MM.1S (cell line): Measurements from ENCODE around the gene LDLR.

Experiments
- DNase-seq: peaks from one replicate; pipeline ENCODE4 v3.0.0-alpha.2; 2015
- H2AFZ ChIP-seq: fragments of 300-600 bp; sonication (generic); 2 replicates; pipeline ENCODE4 v1.6.0; 2016; ENCODE audit warnings: antibody characterized with exemption, low read length
- H3F3A ChIP-seq: fragments of 300-600 bp; sonication (generic); 2 replicates; pipeline ENCODE4 v1.6.1; 2016; ENCODE audit warnings: mild to moderate bottlenecking, antibody characterized with exemption, low read length, moderate library complexity, mixed read lengths; ENCODE audit not compliant: insufficient read depth
- H3K27ac ChIP-seq: fragments of 300-600 bp; sonication (generic); 2 replicates; pipeline ENCODE4 v1.5.1; 2016; ENCODE audit warnings: mild to moderate bottlenecking, low read length
- H3K27me3 ChIP-seq: fragments of 300-600 bp; sonication (generic); replicated peaks from 2 replicates; pipeline ENCODE4 v1.6.0; 2016; ENCODE audit warnings: low read length; ENCODE audit not compliant: insufficient read depth
- H3K36me3 ChIP-seq: fragments of 300-600 bp; sonication (generic); replicated peaks from 2 replicates; pipeline ENCODE4 v1.6.1; 2016; ENCODE audit warnings: mild to moderate bottlenecking, low read length, mixed read lengths; ENCODE audit not compliant: insufficient read depth
- H3K4me1 ChIP-seq: fragments of 300-600 bp; sonication (generic); 2 replicates; pipeline ENCODE4 v1.6.1; 2016; ENCODE audit warnings: low read length, mixed read lengths
- H3K4me2 ChIP-seq: fragments of 300-600 bp; sonication (generic); 2 replicates; pipeline ENCODE4 v1.6.0; 2016; ENCODE audit warnings: low read depth, low read length
- H3K4me3 ChIP-seq: fragments of 300-600 bp; sonication (generic); 2 replicates; pipeline ENCODE4 v1.5.1; 2016; ENCODE audit warnings: low read length, mixed read lengths
- H3K79me2 ChIP-seq: fragments of 300-600 bp; sonication (generic); 2 replicates; pipeline ENCODE4 v1.6.1; 2016; ENCODE audit warnings: mixed run types, low read length, mixed read lengths
- H3K9ac ChIP-seq: fragments of 300-600 bp; sonication (generic); 2 replicates; pipeline ENCODE4 v1.6.1; 2016; ENCODE audit warnings: low read length, mixed read lengths
- H3K9me2 ChIP-seq: fragments of 300-600 bp; sonication (generic); replicated peaks from 2 replicates; pipeline ENCODE4 v1.6.1; 2016; ENCODE audit warnings: mild to moderate bottlenecking, low read length, mixed read lengths; ENCODE audit not compliant: insufficient read depth
- H3K9me3 ChIP-seq: fragments of 300-600 bp; sonication (generic); replicated peaks from 2 replicates; pipeline ENCODE4 v1.6.1; 2016; ENCODE audit warnings: mild to moderate bottlenecking, low read length, mixed read lengths; ENCODE audit not compliant: insufficient read depth
- H4K20me1 ChIP-seq: fragments of 300-600 bp; sonication (generic); 2 replicates; pipeline ENCODE4 v1.6.1; 2016; ENCODE audit warnings: mild to moderate bottlenecking, low read length, moderate library complexity, mixed read lengths; ENCODE audit not compliant: insufficient read depth
- EZH2 ChIP-seq: fragments of 300-600 bp; sonication (generic); optimal IDR thresholded peaks from 2 replicates; pipeline ENCODE3; 2017; ENCODE audit warnings: low read depth, mild to moderate bottlenecking, antibody characterized with exemption, low read length, mixed read lengths
- EZH2phosphoT487 ChIP-seq: fragments of 300-600 bp; sonication (generic); IDR thresholded peaks from 2 replicates; pipeline ENCODE4 v1.6.1; 2018; ENCODE audit warnings: antibody characterized with exemption, low read length
- TF ChIP-seq, protein P1 (sequence below): fragments of 300-600 bp; sonication (generic); IDR thresholded peaks from 2 replicates; pipeline ENCODE4 v1.5.1; 2016; ENCODE audit warnings: antibody characterized with exemption, low read length, mixed read lengths

Gene LDLR

GRCh38 chr19:11125994-11126685 lies 36.9 kb downstream of the LDLR start:
- H3K27ac ChIP-seq: no peak overlapping the region
- peaks cover 28% of the 10 kb centered on the region for H3F3A ChIP-seq
- H4K20me1 ChIP-seq: no peaks in the 10 kb centered on the region

GRCh38 chr19:11127905-11128304 lies 38.6 kb downstream of the LDLR start:
- no peaks in the 10 kb centered on the region for H3K9me3 ChIP-seq
- no peak overlapping the region for H3K9ac ChIP-seq
- no peak for DNase-seq
- no peaks in the 10 kb centered on the region for H3K27me3 ChIP-seq
- peaks cover 8% of the 10 kb centered on the region for H3K79me2 ChIP-seq
- peaks cover 38% of the 10 kb centered on the region for H3F3A ChIP-seq
- TF ChIP-seq EZH2phosphoT487 (no peak), EZH2 (no peak)
- TF ChIP-seq, protein P1, sequence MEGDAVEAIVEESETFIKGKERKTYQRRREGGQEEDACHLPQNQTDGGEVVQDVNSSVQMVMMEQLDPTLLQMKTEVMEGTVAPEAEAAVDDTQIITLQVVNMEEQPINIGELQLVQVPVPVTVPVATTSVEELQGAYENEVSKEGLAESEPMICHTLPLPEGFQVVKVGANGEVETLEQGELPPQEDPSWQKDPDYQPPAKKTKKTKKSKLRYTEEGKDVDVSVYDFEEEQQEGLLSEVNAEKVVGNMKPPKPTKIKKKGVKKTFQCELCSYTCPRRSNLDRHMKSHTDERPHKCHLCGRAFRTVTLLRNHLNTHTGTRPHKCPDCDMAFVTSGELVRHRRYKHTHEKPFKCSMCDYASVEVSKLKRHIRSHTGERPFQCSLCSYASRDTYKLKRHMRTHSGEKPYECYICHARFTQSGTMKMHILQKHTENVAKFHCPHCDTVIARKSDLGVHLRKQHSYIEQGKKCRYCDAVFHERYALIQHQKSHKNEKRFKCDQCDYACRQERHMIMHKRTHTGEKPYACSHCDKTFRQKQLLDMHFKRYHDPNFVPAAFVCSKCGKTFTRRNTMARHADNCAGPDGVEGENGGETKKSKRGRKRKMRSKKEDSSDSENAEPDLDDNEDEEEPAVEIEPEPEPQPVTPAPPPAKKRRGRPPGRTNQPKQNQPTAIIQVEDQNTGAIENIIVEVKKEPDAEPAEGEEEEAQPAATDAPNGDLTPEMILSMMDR: no peak
- H3K4me3 ChIP-seq: no peak overlapping the region
- no peak overlapping the region for H3K27ac ChIP-seq
- H2AFZ ChIP-seq: no peak overlapping the region
- peaks cover 33% of the 10 kb centered on the region for H3K36me3 ChIP-seq
- H3K4me1 ChIP-seq: no peaks in the 10 kb centered on the region
- no peaks in the 10 kb centered on the region for H4K20me1 ChIP-seq
- no peaks in the 10 kb centered on the region for H3K9me2 ChIP-seq
- no peak overlapping the region for H3K4me2 ChIP-seq

More at GRCh38 chr19:11125994-11126685, 36.9 kb downstream of the LDLR start:
- no peaks in the 10 kb centered on the region for H3K9me3 ChIP-seq
- no peaks in the 10 kb centered on the region for H3K27me3 ChIP-seq
- no peaks in the 10 kb centered on the region for H3K4me1 ChIP-seq
- no peak overlapping the region for H3K4me2 ChIP-seq
- H2AFZ ChIP-seq: no peak overlapping the region
- H3K36me3 ChIP-seq: peaks cover 24% of the 10 kb centered on the region
- no peaks in the 10 kb centered on the region for H3K9me2 ChIP-seq
- TF ChIP-seq EZH2 (no peak), EZH2phosphoT487 (no peak)
- TF ChIP-seq, protein P1: peak; percentile 75
- no peak overlapping the region for H3K4me3 ChIP-seq
- H3K9ac ChIP-seq: no peak overlapping the region
- peak; percentile 77 for DNase-seq
- H3K79me2 ChIP-seq: peaks cover 8% of the 10 kb centered on the region

GRCh38 chr19:11130824-11131455 lies 41.7 kb downstream of the LDLR start:
- no peak overlapping the region for H3K9ac ChIP-seq
- H3K27ac ChIP-seq: no peak overlapping the region
- no peaks in the 10 kb centered on the region for H3K4me1 ChIP-seq
- no peaks in the 10 kb centered on the region for H4K20me1 ChIP-seq
- peaks cover 4% of the 10 kb centered on the region; the same call in 1 of the 2 replicates for H3K79me2 ChIP-seq
- peaks cover 43% of the 10 kb centered on the region for H3F3A ChIP-seq
- no peak overlapping the region for H3K4me3 ChIP-seq
- TF ChIP-seq EZH2: no peak
- TF ChIP-seq, protein P1: peak; percentile 72
- no peaks in the 10 kb centered on the region for H3K9me2 ChIP-seq
- H3K9me3 ChIP-seq: no peaks in the 10 kb centered on the region
- H2AFZ ChIP-seq: no peak overlapping the region
- peaks cover 27% of the 10 kb centered on the region for H3K36me3 ChIP-seq
- no peak overlapping the region for H3K4me2 ChIP-seq
- DNase-seq: peak; percentile 54
- no peaks in the 10 kb centered on the region for H3K27me3 ChIP-seq
